ENCODE results near the gene H3-3A.

Gene H3-3A

DNA sequence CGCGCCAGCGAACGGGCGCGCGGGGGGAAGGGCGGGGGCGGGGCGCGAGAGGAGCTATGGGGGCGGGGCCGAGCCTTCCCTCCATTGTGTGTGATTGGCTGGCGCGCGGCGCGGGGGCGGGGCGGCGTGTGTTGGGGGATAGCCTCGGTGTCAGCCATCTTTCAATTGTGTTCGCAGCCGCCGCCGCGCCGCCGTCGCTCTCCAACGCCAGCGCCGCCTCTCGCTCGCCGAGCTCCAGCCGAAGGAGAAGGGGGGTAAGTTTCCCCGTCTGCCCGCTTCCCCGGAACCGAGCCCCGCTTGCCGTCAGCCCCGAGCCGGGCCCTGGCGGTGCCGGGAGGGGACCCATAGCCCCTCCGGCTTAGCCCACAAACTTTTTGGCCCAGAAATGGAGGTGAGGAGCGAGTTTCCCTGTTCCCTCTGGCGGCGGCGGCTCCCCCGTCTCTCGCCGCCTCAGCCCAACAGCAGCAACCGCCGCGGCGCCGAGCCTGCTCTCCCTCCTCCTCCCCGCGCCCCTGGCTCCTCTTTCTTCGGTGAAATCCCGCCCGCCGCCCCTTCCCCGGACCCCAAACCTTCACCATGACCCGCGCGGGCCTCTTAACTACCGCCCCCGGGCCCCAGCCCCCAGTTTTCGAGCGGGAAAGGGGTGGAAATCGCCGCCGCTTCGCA is at the start of gene H3-3A:
Gene H3-3A (plus strand): TSS at position 159 of the 666 bp plus-strand sequence. CDS start 1,636 bp downstream, outside the sequence.
- DNase-seq = peak; percentile 95

DNA sequence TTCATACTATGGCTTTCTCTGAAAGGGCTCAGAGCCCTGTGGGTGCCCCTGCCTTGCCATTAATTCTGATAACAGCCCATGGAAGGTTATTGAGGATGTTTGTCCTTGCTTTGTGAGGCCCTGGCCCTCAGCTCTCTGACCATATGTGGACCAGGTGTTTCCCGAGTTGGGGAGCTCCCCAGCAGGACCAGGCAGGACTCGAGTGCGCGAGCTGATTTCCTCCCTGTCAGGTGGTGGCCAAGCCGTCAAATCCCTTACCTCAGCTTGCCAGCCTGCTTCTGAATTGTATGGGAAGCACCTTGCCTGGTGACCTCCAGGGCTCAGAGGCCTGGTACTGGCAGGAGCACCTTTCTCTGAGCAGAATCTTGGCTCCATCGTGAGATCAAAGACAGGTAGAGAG is 45.4 kb upstream of the H3-3A start:
- peak; percentile 26 for DNase-seq

GRCh38 chr1:226019572-226019971 is 42.9 kb upstream of the H3-3A start:
- DNase-seq = no peak

DNA sequence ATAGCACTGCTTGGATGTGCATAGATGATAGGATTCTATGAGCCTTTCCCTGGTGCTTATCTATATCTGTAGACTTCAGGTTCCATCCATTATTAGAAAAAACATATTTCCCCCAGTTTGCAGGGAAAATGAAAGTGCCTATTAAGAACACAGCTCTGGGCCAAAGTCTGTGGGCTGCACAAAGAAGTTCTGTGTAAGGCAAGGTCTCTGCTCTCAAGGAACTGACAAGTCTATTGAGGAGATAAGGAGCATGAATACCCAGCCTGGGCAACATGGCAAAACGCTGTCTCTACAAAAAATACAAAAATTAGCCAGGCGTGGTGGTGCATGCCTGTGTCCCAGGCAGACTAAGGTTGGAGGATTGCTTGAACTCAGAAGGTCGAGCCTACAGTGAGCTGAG is 41.1 kb upstream of the H3-3A start:
- no peak for DNase-seq

DNA sequence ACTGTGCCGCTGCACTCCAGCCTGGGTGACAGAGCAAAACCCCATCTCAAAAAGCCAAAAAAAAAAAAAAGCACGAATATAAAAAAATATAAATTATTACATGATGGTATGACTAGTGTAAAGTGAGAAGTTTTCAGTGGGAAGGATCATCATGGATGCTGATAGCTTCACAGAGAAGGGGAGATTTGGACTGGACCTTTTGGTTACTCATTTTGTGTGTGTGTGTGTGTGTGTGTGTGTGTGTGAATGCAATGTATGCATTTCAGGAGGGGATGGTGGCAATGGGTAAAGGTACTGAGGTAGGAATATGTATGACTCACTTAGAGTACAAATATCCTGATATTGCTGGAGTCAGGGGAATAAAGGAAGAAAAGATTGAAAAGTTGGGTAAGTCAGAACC is 40.7 kb upstream of the H3-3A start:
- no peak for DNase-seq

DNA sequence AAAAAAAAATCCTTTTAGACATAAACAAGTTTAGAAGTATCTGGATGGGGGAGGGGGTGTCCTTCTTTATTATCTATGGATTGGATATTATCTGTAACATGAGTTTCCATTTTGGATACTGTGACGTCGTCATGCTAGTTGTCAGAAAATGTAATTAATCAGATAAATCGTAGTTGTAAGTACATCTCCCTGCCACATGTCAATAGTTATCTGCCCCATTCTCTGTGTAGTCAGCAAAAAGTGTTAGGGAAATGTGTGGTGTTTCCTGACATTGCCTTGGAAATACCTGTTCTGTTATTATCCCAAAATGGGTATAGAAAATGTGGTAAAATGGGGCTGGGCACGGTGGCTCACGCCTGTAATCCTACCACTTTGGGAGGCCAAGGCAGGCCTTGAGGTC is 38.8 kb upstream of the H3-3A start:
- DNase-seq = no peak

DNA sequence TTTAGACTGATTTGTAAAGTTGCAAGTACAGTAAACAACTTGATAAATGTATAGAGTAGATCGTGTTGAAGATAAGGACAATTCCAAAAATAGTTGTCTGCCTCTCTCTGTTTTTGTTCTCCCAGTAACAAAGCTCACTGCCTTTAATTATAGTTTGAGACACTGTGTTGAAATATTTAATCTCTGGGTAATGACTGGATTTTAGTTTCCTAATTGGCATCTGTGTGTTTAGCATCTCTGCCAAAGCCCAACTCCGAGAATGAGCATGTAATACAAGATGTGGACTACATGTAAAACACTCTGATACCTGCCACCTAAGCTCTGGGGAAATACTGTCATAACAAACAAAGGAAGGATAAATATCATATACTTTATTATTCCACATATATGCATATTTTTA is 35.7 kb upstream of the H3-3A start:
- no peak for DNase-seq

GRCh38 chr1:226027538-226028217 is 34.8 kb upstream of the H3-3A start:
- DNase-seq = peak; percentile 14

- DNase-seq = no peak
These were observed 33.4 kb upstream of the H3-3A start for GRCh38 chr1:226029093-226029496.

- DNase-seq = no peak
These were observed 32.8 kb upstream of the H3-3A start for GRCh38 chr1:226029568-226030225.

DNA sequence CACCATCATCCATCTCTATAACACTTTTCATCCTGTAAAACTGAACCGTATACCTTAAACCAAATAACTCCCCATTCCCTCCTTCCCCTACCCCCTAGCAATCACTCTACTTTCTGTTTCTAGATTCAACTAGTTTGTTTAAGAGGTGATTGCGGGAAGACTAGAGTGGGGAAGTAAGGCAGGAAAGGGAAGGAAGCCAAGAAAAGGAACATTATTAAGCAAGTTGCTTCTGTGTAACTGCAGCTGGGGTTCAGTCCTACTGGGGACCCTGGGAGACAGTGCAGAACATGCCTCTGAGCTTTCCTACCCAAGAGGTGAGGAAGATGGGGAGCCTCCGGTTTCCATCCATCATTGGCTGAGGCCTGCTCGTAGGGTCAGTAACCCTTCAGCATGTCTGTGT is 28.9 kb upstream of the H3-3A start:
- DNase-seq = no peak

- DNase-seq = no peak
These were observed 28.5 kb upstream of the H3-3A start for GRCh38 chr1:226033991-226034390.

DNA sequence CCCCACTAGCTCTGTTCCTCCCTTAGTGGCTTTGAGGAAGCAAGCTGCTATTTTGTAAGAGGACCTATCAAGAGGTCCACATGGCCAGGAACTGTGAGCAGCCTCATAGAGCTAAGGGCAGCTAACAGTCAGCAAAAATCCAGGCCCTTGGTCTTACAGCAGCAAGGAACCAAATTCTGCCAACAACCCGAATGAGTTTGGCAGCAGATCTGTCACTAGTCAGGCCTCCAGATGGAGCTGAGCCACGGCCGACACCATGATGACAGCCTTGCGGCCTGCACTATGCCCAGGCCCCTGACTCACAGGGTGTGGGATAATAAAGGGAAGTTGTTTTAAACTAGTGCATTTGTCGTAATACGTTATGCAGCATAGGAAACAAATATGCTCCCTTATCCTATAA is 28.0 kb upstream of the H3-3A start:
- DNase-seq = no peak

DNA sequence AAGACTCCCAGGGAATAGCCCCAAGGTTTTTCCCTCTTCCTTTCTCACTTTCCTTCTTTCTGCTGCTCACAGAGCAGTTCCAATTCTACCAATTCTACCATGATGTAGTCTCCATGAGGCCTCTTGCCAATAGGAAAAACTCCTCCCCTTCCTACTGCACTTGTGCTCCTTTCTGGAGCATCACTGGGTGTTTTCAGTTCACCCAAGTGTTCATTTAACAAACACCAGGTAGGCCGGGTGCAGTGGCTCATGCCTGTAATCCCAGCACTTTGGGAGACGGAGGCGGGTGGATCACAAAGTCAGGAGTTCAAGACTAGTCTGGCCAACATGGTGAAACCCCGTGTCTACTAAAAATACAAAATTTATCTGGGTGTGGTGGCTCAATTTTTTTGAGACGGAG is 26.6 kb upstream of the H3-3A start:
- DNase-seq = no peak

DNA sequence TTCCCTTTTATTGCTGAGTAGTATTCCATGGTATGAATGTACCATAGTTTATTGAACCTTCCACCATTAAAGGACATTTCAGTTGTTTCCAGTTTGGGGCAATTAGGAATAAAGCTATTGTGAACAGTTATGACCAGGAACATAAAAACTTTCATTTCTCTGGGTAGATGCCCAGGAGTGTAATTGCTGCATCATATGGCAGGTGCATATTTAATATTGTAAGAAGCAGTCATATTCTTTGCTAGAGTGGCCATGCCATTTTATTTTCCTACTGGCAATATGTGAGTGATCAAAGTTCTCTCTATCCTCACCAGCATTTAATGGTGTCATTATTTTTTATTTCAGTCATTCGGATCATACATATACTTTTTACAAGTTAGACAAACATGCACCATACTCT is 23.9 kb upstream of the H3-3A start:
- no peak for DNase-seq

GRCh38 chr1:226041419-226041818 is 21.1 kb upstream of the H3-3A start:
- DNase-seq = no peak

GRCh38 chr1:226044514-226045101 is 17.9 kb upstream of the H3-3A start:
- no peak for DNase-seq

GRCh38 chr1:226046240-226046639 is 16.3 kb upstream of the H3-3A start:
- no peak for DNase-seq

- DNase-seq = no peak
These were observed 15.0 kb upstream of the H3-3A start for GRCh38 chr1:226047495-226047894.

DNA sequence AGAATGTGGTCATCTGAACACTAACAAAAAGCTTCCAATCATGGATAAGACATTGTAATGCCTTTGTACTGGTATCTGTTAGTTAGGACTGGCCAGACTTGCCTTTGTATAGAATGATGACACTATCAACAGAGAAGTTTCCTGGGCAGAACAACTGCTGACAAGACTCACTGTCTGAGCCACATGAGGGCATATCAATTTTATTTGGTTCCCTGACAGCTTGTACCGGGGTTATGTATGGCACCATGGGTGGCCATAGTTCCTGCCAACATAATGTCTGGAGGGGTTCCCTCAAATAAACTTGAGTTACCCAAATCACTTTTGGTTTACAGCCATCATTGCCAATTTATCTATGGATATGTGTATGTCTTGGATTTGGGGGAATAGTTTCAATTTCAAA is 13.6 kb upstream of the H3-3A start:
- DNase-seq = no peak

GRCh38 chr1:226050133-226050532 is 12.4 kb upstream of the H3-3A start:
- DNase-seq = no peak

GRCh38 chr1:226051365-226051764 is 11.2 kb upstream of the H3-3A start:
- no peak for DNase-seq

GRCh38 chr1:226052061-226052460 is 10.5 kb upstream of the H3-3A start:
- DNase-seq = no peak

Measured in NCI-H146 (cell line).